22Rv1 (cell line): ENCODE data around the gene TACR2.
A peak's percentile ranks its signal among the peaks of the same experiment; 100 is the strongest.

Source experiments
- H3K27ac ChIP-seq: fragments of 450-650 bp; 2 replicates; pipeline ENCODE4 v1.5.1; 2017
- CTCF ChIP-seq: fragments of 450-650 bp; IDR thresholded peaks from 2 replicates; pipeline ENCODE4 v1.5.1; 2017; ENCODE audit warnings: mild to moderate bottlenecking
- ZFX ChIP-seq: fragments of 450-650 bp; IDR thresholded peaks from 2 replicates; pipeline ENCODE4 v1.6.1; 2017; ENCODE audit warnings: antibody characterized with exemption, borderline replicate concordance

Gene TACR2

GRCh38 chr10:69446650-69447151 is 30.0 kb upstream of the TACR2 start:
- TF ChIP-seq ZFX (no peak), CTCF (no peak)
- peak overlapping the region; percentile 67 for H3K27ac ChIP-seq

GRCh38 chr10:69446229-69446628 is 29.5 kb upstream of the TACR2 start:
- no peak for TF ChIP-seq CTCF
- no peak for TF ChIP-seq ZFX
- peak overlapping the region; percentile 67 for H3K27ac ChIP-seq

GRCh38 chr10:69445041-69445440 is 28.3 kb upstream of the TACR2 start:
- no peak overlapping the region for H3K27ac ChIP-seq
- no peak for TF ChIP-seq CTCF
- TF ChIP-seq ZFX: no peak

- no peak overlapping the region for H3K27ac ChIP-seq
- TF ChIP-seq CTCF: no peak
- no peak for TF ChIP-seq ZFX
Observed at GRCh38 chr10:69443354-69443753, 26.6 kb upstream of the TACR2 start.

- TF ChIP-seq CTCF: no peak
- H3K27ac ChIP-seq: peak overlapping the region; percentile 63; the same call in 1 of the 2 replicates
Observed at GRCh38 chr10:69439813-69440506, 23.2 kb upstream of the TACR2 start.

GRCh38 chr10:69439350-69439739 is 22.6 kb upstream of the TACR2 start:
- peak overlapping the region; percentile 63 for H3K27ac ChIP-seq
- TF ChIP-seq CTCF (no peak), ZFX (no peak)

GRCh38 chr10:69438536-69439349 is 22.0 kb upstream of the TACR2 start:
- H3K27ac ChIP-seq: peak overlapping the region; percentile 63
- no peak for TF ChIP-seq ZFX
- no peak for TF ChIP-seq CTCF
